SHP77 treated with DMSO at 0.1 percent for 48 hours (cell line): ENCODE results near the gene HNF1B.

Source experiments
- DNase-seq: peaks from one replicate; lab custom pipeline; 2025; lab: John Stamatoyannopoulos, UW

The HNF1B gene

DNA sequence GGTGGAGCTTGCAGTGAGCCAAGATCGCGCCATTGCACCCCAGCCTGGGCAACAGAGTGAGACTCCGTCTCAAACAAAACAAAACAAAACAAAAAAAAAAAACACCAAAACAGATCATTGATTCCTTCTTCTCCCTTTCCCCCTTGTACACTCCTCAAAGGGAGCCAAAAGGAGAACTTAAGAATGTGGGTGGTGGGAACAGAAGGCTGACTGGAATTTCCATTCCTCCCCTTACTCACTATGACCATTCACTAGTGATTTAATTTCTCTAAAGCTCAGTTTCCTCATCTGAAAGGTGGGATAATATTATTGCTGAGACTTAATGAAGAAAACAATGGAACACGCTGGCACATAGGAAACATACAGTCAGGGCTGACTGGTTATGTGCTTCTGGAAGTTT is 17.1 kb upstream of the HNF1B start:
- no peak for DNase-seq

DNA sequence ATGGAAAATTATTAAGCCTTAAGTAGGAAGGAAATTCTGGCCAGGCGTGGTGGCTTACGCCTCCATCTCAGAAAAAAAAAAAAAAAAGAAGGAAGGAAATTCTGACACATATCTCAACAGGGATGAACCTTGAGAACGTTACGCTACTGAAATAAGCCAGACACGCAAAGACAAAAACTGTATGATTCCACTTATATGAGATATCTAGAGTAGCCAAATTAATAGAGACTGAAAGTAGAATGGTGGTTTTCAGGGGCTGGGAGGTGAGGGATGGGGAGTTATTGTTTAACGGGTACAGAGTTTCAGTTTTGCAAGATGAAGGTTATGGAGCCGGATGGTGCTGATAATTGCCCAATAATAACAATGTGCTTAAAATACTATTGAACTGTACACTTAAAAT is 16.2 kb upstream of the HNF1B start:
- no peak for DNase-seq

DNA sequence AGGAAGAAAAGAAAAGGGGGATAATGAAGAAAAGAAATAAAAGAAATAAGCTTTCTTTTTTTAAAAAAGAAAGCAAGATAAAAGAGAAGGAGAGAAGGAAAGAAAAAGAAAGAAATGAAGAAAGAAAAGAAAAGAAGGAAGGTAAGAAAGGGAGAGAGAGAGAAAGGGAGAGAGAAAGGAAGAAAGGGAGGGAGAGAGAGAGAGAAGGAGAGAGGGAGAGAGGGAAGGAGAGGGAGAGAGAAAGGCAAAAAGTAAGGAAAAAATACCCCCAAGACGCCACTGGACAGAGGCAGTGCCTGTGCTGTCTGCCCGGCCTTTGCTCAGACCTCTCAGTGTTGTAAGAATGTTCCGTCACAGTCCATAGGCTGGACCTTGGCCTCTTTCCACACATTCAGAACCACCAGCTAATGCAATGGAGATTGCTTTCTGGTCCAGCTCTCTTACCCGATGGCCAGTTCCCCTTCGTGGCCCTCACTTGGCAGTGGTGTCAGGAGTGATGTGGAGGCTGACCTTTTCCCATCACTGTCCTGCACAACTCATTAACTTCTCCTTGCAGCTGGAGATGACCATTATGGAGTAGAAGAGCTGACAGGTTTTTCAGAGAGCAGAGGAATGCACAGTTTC is 14.3 kb upstream of the HNF1B start:
- DNase-seq = no peak

DNA sequence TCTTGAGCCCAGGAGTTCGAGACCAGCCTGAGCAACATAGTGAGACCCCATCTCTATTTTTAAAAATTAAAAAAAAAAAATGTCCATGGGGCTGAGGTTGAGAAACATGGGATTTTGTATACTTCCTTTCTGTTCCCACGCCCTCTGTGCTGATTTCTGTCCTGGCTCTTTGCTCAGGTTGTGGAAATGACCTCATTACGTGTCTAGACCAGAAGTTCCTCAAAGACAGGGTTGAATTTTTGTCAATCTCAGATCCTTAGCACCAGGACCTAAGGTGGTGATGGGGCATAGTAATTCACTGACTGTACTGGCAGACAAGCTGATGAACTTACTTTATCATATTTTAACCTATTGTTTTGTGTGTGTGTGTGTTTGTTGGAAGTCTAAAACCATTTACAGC is 11.2 kb upstream of the HNF1B start:
- DNase-seq = no peak

DNA sequence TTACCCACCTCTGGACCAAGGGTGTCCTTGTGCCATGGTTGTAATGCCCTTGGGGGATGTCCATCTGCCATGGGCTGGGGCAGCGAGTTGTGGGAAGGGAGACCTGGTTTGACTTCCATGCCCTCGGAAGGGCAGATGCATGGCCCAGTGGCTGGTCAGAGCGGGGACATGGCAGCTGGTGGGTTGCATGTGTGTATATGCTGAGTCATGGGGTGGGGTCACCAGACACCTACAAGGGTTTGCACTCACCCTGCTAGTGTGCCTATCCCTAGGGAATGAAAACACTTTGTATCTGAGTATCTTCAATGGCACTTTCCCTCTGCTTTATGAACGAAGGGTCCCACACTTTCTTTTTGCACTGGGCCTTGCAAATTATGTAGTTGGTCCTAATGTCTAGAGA is 10.6 kb upstream of the HNF1B start:
- DNase-seq = no peak

DNA sequence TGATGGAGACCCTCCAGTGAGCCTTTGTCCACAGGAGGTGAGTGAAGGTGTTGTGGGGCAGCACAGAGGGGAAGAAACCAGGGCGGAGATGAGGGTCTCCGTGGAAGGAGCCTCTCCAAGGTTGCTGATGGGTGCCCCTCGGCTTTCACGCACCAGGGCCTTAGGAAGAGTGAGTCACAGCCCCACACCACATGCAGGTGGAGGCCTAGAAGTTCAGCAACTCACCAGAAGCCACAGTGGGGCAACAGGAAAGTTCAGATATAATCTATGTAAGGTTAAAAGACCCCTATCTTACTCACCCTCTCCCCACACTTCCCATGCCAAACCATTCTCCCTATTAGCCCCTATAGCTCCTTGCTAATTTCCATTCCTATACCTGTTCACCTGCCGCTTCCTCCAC is 9.5 kb upstream of the HNF1B start:
- no peak for DNase-seq

DNA sequence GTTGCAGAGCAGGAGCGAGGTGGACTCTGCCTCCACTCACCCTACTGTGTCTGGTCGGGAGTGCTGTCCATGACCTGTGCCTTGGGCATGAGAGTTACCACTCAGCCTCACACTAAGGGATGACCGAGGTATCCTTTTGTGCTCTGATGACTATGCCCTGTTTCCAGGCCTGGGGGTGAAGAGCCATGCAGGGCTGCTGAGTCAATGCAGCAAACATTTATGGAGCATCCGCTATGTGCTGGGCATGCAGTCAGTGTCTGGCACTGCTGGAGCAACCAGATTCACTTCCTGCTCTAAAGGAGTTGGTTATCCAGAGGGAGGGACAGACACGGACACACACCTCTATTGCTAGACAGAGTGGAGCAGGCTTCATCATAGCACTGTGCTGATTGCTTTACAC is 7.6 kb upstream of the HNF1B start:
- no peak for DNase-seq

DNA sequence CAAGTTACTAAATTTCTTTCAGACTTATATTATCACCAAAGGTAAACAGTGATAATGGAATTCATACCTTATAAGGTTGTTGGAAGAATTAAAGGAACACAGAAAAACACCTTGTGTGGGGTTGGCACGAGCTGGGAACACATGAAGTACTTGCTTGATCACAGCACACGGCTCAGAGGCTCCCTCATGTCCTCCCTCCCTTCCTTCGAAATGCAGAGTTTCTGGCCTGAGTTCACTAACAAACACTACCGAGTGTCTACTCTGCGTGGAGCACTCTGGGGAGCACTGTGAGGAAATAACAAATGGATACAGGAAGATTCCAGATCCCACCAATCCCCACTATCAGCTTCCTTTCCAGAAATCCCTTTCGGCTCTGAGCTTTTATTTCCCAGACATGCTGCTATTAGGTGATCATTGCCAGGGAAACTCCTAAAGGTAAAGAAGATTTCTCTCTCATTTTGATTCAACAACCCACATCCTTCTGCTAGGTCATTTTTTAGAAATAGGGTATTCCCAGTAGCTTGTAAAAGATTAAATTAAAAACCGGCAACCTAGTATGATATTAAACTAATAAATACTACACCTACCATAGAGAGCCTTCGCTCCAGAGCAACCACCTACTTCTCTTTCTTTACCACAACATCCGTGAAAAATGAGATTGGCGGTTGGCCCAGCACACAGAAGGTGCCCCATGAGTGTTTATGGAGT is 6.1 kb upstream of the HNF1B start:
- no peak for DNase-seq

DNA sequence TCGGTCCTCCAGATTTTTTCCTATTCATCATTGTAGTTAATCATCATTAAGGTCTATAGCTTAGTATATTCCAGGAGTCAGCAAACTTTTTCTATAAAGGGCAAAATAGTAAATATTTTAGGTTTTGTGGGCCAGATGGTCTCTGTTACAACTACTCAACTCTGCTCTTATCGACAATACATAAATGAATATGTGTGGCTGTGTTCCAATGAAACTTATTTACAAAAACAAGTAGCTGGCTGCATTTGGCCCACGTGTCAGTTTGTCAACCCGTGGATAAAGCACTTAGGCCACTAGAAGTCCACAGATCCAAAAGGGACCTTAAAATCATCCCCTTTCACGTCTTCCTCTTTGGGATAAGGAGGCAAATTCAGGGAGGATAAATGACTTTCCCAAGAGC is 5.4 kb upstream of the HNF1B start:
- no peak for DNase-seq

DNA sequence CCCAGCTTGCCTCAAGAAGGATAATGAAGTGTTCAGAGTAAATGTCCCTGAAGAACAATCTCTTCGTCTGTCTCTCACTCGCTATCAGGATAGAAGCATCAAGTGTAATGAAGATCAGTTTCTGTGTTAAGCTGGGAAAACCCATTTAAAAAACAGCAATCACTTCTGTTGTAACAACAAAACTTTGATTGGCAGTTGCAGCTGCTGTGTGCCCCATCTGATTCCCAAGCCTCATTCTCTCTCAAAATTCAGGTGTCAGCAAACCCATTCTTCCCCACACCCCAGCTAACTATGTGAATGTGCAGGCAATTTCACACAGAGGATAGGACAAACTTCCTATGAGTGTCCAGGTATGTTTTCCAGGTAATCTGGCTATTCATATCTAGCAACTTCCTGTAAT is 2.4 kb upstream of the HNF1B start:
- DNase-seq = no peak

DNA sequence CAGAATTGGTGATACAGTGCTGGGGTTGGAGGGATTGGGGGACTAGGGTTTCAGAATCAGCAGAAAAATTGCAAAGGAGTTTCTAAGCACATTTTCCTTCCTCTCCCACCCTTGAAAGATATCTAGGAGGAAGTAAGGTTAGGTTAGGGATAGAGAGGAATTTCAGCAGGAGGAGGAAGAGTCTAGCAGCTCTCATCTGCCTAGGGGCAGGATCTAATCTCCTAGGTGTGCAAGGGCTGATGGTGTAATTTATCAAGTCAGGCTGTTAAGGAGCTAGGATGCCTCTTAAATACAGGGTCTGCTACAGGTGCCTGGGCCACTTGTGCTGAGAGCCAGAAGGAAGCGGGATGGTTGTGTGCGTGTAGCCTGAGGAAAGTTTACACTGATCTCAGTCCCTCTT is 1.8 kb upstream of the HNF1B start:
- DNase-seq = no peak

DNA sequence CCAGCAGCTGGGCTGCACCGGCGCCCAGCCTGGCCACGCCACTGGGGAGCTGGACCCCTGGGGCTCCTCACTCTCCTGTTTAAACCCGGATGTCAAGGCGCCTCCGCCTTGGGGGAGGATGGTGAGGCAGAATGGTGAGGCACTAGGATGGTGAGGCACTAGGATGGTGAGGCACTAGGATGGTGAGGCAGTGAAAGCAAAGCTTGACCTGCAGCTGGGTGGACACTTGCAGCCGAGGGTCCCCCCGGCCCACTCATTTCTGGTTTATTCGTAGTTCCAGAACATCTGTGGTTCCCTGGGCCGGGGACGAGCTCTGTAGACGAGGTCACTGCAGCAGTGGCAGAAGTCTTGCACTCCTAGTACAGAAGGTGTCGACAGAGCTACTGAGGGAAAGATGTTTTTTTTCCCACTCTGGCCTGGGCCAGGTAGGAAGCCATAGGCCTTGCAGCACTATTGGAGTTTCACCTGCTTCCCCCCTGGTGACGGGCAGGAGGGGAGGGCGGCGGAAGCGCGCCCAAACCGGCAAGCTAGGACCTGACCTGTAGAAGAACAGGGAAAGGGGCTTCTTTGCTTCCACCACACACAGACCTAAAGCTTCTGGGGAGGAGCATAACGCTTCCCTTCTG is 1.1 kb upstream of the HNF1B start:
- no peak for DNase-seq

DNA sequence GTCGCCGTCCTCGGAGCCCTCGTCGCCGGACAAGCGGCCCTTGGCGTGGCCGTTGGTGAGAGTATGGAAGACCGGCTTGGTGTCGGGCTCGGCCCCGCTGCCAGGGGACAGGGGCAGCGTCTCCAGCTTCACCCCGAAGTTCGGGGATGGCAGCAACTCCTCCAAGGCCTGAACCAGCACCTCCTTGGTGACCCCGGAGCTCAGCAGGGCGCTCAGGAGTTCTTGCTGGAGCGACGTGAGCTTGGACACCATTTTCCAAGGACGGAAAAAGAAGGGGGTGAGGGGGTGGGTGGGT is 279 bp downstream of the HNF1B start:
- DNase-seq = no peak

DNA sequence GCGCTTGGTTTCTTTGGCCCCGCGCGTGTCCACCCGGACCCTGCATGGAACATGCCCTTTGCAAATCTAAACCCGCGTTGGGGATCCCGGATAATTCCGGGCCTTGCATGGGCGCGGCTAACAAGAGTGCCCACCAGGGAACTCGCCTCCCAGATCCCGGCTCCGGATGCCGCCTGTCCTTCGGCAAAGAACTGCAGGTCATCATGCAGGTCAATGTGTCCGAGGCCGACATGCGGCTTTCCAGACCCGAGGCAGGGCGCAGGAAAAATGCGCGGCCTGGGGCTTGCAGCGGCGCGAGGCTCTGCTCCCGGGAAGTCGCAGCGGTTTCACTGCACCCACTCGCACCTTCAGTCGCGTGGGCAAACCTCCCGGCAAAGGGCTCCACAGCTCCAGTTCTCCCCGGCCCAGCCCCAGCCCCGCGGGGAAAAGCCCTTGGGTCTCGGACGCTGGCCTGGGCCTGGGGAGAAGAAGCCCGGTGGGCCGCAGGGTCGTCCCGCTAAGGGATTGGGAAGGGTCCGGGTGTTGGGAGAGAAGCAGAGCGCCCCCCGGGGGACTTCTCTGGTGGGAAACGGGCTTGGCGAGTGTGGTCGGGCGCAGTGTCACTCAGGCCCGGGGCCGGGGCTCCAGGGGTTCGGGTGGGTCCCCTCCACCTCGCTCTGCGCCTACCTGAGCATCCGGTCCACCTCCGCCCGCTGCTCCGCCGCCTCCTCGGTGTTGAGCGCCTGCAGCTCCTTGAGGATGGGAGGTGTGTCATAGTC is 805 bp downstream of the HNF1B start:
- no peak for DNase-seq

DNA sequence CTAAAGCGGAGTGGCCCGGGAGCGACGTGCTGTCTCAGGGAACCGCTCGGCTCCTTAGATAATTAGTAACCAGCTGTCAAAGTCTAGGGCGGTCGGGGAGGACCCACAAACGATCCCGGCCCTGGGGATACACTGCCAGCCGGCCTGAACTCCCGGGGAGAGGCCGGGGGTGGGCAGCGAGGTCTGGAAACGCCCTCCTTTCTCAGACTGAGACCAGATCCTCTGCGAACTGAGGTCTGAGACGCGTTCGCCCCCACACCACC is 1.3 kb downstream of the HNF1B start:
- DNase-seq = no peak

DNA sequence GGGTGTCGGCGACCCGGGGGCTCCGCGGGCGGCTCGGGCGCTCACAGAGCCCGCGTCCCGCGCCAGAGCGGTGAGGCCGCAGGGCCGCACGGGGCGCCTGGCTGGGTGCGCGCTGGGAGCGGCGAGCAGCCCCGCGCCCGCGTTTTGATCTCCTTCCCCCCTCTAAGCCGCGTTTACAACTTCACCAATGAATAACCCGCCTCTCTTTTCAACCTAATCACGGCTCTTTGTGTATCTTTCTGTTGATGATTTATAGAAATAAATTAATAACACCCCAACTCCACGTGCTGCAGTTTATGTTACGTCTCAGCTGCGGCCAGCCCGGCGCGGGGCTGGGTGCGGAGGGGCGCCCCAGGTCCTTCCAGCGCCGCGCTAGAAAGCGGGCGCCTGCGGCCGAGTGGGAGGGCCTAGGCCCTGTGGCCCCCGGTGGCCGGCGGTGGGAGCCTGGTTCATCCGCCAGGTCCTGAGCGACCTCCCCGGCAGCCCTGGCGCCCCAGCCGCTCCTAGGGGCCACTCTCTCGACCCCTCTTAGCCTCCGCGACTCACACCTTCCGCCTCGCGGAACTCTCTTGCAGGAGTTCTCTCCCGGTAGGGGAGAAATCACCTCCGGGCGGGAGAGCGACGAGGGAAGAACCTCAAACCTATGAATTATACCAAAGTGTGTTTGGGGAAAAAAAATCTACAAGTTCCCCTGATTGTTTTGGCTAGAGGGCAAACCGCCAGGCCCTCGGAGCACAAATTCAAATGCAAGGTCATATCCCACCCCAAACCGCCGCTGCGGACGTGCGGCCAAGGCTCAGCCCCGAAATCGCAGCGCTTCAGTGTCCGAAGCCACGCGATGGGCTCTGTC is 1.9 kb downstream of the HNF1B start:
- no peak for DNase-seq

DNA sequence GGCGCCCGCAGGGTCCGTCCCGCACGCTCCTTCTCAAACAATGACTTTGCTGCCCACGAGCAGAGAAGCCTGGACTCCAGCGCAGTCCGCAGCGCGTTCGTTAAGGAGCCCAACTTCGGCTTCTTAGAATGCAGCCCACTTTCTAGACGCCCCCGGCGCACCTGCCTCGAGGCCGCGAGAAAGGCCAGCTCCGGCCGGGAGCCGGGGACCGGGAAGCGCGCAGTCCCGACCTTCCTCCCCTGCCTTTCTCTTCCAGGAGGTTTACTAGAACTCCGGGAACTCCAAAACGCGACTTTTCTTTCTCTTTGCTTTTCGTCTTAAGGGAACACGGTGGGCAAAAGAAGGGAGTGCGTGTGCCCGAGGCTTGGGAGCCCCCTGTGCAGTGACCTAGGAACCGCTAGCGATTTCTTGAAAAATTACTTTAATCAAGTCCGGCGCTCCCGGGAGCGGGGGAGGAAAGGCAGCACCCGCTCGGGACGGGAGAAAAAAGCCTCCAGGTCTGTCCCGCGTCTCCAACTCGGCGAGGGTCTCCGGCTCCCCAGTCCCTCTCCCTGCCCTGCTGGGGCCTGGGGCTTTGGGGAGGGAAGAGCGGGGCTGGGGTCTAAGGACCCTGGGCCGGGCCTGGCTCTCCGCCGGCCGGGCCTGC is 2.6 kb downstream of the HNF1B start:
- DNase-seq = no peak

DNA sequence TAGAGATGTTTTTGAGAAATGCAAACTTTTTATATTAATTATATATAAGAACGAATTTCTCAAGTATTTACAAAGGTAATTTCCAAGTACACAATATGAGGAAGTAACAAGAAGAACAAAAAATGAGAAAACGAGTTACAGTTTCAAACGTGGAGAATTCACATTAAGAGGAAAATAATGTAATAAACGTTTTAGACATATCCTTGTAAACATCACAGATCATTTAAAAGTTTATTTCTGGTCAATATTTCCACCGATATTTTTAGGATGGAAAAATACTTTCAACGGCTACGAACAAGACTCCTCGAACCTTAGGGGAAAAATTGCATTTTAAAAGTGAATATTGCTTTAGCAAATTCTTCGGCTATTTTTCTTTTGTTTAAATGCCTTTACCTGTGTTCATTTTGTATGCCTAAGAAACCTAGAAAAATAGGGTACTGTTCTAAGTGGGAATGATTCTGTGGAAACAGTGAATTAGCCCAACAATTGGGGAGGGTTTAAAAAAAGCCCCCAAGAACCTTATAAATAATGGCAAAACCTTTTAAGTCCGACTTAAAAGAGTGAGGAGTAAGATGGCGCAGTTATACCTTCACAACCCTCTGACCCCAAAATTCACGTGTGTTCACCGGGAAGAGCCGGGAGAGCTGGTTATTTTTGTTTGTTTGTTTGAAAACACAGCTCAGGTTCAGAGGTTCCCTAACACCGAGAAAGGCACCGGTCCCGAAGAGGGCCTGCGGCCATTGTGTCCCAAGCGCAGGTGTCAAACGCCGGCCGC is 3.3 kb downstream of the HNF1B start:
- DNase-seq = no peak

DNA sequence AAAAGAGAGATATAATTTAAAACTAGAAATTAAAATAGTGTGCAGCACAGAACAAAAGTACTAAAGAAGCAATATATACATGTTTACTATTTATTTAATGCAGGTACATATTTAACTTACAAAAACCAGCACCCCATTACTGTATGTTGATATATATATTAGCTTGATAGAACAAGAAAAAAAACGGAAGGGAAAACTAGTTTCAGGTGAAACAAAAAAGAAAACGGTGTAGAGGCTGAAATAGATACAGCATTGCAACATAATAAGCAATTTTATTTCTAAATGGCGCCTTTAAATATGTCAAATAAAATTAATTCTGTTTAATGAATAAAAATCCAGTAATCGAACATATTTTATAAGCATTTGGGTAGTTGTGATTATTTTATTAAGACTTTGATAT is 3.9 kb downstream of the HNF1B start:
- DNase-seq = no peak

DNA sequence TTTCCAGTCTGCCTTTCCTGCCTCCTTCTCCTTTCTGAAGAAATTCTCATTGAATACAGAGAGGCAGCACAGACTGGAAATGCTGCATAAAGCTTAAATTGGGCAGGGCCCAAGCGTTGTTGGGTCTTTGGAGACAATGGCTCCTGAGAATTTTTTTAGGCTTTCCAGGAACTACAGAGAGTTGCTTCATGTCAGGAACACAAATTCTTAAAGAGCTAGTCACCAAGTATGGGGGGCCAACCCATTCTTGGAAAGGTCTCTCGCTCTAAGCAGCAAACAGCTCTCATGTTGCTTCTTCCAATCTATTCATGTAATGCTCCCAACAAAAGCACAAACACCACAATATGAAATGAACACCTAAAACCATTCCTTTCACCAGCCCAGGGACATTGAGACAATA is 6.9 kb downstream of the HNF1B start:
- no peak for DNase-seq

DNA sequence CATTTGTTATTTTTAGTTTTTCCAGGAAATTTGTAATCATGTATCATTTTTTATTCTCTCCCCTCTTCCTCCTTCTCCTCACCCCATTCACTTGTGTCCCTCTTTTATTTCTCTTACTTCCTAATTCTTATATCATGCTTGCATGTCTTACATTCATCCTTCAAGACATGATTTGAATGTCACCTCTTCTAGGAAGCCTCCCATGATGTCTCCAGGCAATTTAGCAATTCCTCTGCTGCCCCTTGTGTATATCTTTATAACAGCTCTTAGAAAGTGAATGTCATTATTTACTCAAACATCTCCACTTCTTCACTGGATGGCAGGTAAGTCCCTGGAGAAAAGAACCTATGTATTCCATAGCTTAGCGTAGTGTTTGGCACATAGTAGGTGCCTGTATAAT is 7.8 kb downstream of the HNF1B start:
- DNase-seq = no peak
